Ishikawa (cell line): ENCODE measurements around the gene ACYP2.
A peak's percentile ranks its signal among the peaks of the same experiment; 100 is the strongest.

ENCODE experiments used
- CEBPB ChIP-seq: IDR thresholded peaks from 2 replicates; pipeline ENCODE4 v1.6.1; 2012
- CREB1 ChIP-seq: IDR thresholded peaks from 2 replicates; pipeline ENCODE4 v1.6.1; 2012; ENCODE audit warnings: low read depth
- EGR1 ChIP-seq: IDR thresholded peaks from 2 replicates; pipeline ENCODE4 v1.6.1; 2012
- EP300 ChIP-seq: IDR thresholded peaks from 2 replicates; pipeline ENCODE4 v1.6.1; 2012; ENCODE audit warnings: borderline replicate concordance
- FOXM1 ChIP-seq: IDR thresholded peaks from 2 replicates; pipeline ENCODE4 v1.6.1; 2012; ENCODE audit warnings: low read depth, borderline replicate concordance
- NFIC ChIP-seq: IDR thresholded peaks from 2 replicates; pipeline ENCODE4 v1.6.1; 2012
- RAD21 ChIP-seq: IDR thresholded peaks from 2 replicates; pipeline ENCODE4 v1.6.1; 2012; ENCODE audit warnings: low read depth
- TAF1 ChIP-seq: IDR thresholded peaks from 2 replicates; pipeline ENCODE4 v1.6.1; 2012; ENCODE audit warnings: low read depth, mild to moderate bottlenecking
- TCF12 ChIP-seq: IDR thresholded peaks from 2 replicates; pipeline ENCODE4 v1.6.1; 2012; ENCODE audit warnings: low read depth
- TEAD4 ChIP-seq: IDR thresholded peaks from 2 replicates; pipeline ENCODE4 v1.6.1; 2012
- USF1 ChIP-seq: IDR thresholded peaks from 2 replicates; pipeline ENCODE4 v1.6.1; 2012
- YY1 ChIP-seq: IDR thresholded peaks from 2 replicates; pipeline ENCODE4 v1.6.1; 2012; ENCODE audit warnings: low read depth
- ZBTB7A ChIP-seq: IDR thresholded peaks from 2 replicates; pipeline ENCODE4 v1.6.1; 2012; ENCODE audit warnings: low read depth
- TF ChIP-seq, protein P1 (sequence below): IDR thresholded peaks from 2 replicates; pipeline ENCODE4 v1.6.1; 2012; ENCODE audit warnings: low read depth, mild to moderate bottlenecking
- TF ChIP-seq, protein P2 (sequence below): IDR thresholded peaks from 2 replicates; pipeline ENCODE4 v1.6.1; 2012

The ACYP2 gene

DNA sequence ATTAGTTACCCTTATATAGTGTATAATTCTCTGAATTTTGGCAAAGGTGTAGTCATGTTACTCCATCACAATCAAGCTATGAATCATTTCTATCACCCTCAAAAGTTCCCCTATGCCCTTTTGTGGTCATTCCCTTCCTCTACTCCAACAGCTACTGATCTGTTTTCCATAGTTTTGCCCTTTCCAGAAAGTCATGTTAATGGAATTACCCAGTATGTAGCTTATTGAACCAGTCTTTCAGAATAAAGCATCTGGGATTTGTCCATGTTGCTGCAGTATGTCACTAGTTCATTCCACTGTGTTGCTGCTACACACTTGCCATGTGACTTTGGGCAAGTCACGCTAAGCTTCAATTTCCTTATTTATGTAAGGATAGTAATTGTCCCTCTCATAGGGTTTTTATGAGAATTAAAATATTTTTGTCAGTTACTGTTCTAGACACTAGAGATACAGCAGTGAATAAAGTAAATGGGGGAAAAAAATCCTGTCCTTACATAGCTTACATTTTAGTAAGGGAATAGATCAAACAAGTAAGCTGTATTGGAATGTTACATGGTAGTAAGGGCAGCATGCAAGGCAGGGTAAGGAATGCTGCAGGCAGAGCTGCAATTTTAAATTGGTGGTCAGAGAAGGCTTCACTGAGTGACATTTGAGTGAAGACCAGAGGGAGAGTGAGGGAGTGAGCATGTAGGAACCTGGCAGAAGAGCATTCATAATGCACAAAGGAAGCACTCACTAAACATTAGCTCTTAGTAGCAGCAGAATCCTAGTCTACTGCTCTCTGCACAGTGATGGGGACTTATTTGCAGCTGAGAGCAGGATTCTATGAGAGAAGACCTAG, 220.9 kb downstream of the ACYP2 start:
- TF ChIP-seq RAD21 (no peak), EGR1 (no peak), EP300 (no peak), NFIC (no peak), FOXM1 (no peak), YY1 (no peak), CREB1 (no peak), ZBTB7A (no peak), TCF12 (no peak), TAF1 (no peak), TEAD4 (no peak), USF1 (no peak), CEBPB (no peak)
- TF ChIP-seq, protein P1, sequence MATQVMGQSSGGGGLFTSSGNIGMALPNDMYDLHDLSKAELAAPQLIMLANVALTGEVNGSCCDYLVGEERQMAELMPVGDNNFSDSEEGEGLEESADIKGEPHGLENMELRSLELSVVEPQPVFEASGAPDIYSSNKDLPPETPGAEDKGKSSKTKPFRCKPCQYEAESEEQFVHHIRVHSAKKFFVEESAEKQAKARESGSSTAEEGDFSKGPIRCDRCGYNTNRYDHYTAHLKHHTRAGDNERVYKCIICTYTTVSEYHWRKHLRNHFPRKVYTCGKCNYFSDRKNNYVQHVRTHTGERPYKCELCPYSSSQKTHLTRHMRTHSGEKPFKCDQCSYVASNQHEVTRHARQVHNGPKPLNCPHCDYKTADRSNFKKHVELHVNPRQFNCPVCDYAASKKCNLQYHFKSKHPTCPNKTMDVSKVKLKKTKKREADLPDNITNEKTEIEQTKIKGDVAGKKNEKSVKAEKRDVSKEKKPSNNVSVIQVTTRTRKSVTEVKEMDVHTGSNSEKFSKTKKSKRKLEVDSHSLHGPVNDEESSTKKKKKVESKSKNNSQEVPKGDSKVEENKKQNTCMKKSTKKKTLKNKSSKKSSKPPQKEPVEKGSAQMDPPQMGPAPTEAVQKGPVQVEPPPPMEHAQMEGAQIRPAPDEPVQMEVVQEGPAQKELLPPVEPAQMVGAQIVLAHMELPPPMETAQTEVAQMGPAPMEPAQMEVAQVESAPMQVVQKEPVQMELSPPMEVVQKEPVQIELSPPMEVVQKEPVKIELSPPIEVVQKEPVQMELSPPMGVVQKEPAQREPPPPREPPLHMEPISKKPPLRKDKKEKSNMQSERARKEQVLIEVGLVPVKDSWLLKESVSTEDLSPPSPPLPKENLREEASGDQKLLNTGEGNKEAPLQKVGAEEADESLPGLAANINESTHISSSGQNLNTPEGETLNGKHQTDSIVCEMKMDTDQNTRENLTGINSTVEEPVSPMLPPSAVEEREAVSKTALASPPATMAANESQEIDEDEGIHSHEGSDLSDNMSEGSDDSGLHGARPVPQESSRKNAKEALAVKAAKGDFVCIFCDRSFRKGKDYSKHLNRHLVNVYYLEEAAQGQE, result no peak
- TF ChIP-seq, protein P2, sequence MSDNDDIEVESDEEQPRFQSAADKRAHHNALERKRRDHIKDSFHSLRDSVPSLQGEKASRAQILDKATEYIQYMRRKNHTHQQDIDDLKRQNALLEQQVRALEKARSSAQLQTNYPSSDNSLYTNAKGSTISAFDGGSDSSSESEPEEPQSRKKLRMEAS, result no peak

DNA sequence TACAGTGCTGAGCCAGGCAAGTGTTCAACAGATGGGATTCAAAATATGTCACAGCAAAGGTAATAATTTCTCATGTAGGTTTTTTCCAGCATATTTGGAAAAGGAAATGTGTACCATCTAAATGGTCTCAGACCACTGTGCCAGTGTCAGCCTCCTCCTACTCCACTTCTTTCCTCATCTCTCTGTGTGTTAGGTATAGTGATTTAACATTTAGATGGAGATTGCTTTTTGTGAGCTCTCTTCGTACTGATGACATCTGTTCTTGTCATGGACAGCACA, 221.5 kb downstream of the ACYP2 start:
- TF ChIP-seq USF1, result no peak
- TF ChIP-seq CREB1, result no peak
- TF ChIP-seq EP300, result no peak
- no peak for TF ChIP-seq FOXM1
- TF ChIP-seq NFIC, result no peak
- TF ChIP-seq CEBPB, result no peak
- TF ChIP-seq YY1, result no peak
- TF ChIP-seq RAD21, result no peak
- TF ChIP-seq TEAD4, result no peak

DNA sequence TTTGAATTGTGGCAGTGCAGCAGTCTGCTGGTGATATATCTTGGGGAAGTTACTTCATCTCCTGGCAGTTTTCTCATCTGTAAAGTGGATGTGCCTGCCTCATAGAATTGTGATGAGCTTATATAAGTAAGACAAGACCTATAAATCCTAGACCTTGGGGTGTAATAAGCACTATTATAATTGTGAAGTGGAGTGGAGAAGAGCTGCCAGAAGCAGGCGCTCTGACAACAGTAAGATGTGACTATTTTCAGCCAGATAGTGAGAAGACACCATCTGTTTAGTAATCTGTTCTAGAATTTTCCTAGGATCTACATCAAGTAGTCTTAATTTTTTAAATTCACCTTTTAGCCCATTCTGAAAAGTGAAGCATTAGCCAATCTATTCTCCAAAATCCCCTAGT, 226.2 kb downstream of the ACYP2 start:
- TF ChIP-seq RAD21 (peak; percentile 38; the same call in 1 of the 2 replicates), FOXM1 (no peak)

DNA sequence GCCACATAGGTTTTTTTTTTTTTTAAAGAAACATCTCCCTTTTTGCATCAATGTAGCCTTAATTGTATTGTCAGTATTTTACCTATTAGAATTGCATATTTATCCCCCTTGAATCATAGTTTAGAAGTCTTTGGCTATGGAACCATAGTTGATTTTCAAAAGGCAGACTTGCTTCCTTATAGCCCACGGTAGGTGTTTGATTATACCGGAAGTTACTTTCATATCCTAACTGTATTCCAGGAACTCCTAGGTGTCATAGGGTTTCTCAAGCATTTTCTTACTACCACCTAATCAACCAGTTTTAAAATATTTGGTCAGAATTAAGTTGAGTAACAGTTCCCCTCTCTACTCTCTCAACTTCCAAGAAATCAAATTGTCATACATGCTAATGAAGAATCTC, 227.2 kb downstream of the ACYP2 start:
- TF ChIP-seq FOXM1 (no peak), YY1 (no peak), RAD21 (no peak), CEBPB (no peak), TCF12 (no peak), TEAD4 (no peak), ZBTB7A (no peak), CREB1 (no peak), TAF1 (no peak), NFIC (no peak), EP300 (no peak), USF1 (no peak), EGR1 (no peak)
- TF ChIP-seq, protein P1, result no peak
- TF ChIP-seq, protein P2, result no peak

DNA sequence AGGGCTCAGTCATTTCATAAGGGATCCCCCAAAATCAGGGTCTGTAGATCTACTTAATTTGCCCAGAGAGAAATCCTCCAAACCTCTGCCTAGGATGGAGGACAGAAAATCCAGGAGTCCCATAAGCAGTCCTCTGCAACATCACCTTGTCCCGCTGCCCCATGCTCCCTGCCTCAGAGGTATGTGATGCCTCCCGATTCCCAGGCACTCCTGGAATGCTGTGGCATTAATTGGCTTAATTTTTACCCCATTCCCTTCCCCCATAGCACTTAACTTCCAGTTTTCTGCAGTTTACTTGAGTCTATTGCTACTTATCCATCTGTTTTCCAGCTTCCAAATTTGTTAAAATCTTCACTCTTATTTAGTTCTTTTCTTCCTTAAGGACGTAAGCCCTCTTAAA, 232.2 kb downstream of the ACYP2 start:
- TF ChIP-seq TCF12 (no peak), TEAD4 (peak; percentile 23; the same call in 1 of the 2 replicates)

DNA sequence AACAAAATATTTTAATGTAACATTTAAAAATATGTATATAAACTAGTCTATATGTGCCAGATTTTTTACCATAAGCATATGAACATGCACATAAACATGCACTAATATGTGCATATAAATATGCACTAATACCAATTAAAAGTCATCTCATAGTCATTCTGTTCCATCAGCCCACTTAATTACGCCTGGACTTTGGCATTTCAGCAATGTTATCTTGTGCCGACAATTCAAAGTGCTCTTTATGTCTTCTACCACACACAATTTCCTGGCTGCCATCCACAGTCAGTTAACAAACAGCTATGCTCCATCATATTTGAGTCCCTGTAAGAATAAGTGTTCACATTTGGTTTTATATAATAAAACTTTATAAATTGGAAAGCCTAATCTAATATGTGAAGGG, 233.2 kb downstream of the ACYP2 start:
- TF ChIP-seq CEBPB (no peak), TCF12 (no peak), TAF1 (no peak), CREB1 (no peak), USF1 (no peak), EP300 (no peak), EGR1 (no peak), TEAD4 (no peak), YY1 (no peak), RAD21 (no peak), FOXM1 (no peak), ZBTB7A (no peak), NFIC (no peak)
- TF ChIP-seq, protein P2, result no peak
- TF ChIP-seq, protein P1, result no peak
